GM10266 (cell line): ENCODE measurements around the gene LMO7.

Experiments used
- DNase-seq: peaks from one replicate; pipeline ENCODE4 v3.0.0; 2012; ENCODE audit errors: extremely low spot score
- CTCF ChIP-seq: IDR thresholded peaks from 2 replicates; pipeline ENCODE4 v1.5.1; 2012; ENCODE audit warnings: mild to moderate bottlenecking, low read depth; ENCODE audit not compliant: control insufficient read depth, insufficient read depth; ENCODE audit errors: missing control alignments

LMO7 gene

GRCh38 chr13:75797239-75797638 is 161.1 kb downstream of the LMO7 start:
- DNase-seq = no peak
- TF ChIP-seq CTCF = no peak

- no peak for DNase-seq
- no peak for TF ChIP-seq CTCF
Observed at GRCh38 chr13:75797719-75798118, 161.6 kb downstream of the LMO7 start.

GRCh38 chr13:75798353-75799255 is 162.5 kb downstream of the LMO7 start:
- DNase-seq = no peak
- no peak for TF ChIP-seq CTCF

GRCh38 chr13:75800545-75800944 is 164.4 kb downstream of the LMO7 start:
- no peak for TF ChIP-seq CTCF
- DNase-seq = no peak

GRCh38 chr13:75801388-75801945 is 165.3 kb downstream of the LMO7 start:
- DNase-seq = no peak
- TF ChIP-seq CTCF = no peak

GRCh38 chr13:75802161-75802560 is 166.0 kb downstream of the LMO7 start:
- TF ChIP-seq CTCF = no peak
- DNase-seq = no peak

- no peak for TF ChIP-seq CTCF
- DNase-seq = peak; percentile 11
Observed at GRCh38 chr13:75803164-75803611, 167.1 kb downstream of the LMO7 start.
